CD4-positive, alpha-beta T cell treated with Interleukin-21 for 1 hour (primary cell): ENCODE results near the gene CDC42EP3.
A peak's percentile ranks its signal among the peaks of the same experiment; 100 is the strongest.

ENCODE experiments used
- DNase-seq: peaks from one replicate; pipeline ENCODE4 v3.0.0-alpha.2; 2020

CDC42EP3 gene, protein sequence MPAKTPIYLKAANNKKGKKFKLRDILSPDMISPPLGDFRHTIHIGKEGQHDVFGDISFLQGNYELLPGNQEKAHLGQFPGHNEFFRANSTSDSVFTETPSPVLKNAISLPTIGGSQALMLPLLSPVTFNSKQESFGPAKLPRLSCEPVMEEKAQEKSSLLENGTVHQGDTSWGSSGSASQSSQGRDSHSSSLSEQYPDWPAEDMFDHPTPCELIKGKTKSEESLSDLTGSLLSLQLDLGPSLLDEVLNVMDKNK

DNA sequence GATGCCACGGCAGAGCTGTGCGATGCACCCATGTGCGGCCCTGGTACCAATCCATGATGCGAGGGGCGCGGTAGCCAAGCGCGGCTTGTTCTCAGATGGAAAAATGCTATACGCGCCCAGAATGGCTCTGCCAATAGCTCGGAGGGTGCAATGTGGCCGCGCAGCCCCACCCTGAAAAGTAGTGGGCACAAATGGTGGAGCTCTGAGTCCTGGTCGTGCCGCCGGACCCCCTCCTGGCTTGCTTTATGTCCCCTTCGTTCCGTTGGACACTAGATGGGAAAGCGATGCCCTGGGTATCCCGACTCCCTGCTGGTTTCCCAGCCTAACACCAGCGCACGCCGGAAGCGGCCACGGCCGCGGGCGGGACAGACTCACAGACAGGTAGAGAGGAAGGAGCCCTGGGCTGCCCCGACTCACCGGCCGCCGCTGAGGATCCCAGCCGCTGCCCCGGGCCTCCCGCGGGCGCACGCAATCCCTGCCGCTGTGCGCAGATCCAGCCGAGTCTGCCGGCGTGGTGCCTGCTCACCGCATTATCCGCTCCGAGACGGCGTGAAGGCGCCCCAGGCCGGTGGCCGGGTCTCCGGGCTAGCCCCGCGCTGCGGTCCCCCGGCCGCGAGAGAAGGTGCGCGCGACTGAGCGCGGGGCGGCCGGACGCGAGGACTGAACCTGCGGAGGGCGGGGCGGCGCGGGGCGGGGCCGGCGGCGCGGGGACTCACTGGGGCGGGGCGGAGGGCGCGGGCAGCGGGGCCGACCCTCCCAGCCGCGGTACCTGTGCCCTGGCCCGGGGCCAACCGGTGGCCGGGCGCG is at the start of gene CDC42EP3:
TSS of gene CDC42EP3 (minus strand) at position 634 of the 807 bp plus-strand sequence. CDS start 25,055 bp downstream, outside the sequence.
- peak; percentile 72 for DNase-seq

DNA sequence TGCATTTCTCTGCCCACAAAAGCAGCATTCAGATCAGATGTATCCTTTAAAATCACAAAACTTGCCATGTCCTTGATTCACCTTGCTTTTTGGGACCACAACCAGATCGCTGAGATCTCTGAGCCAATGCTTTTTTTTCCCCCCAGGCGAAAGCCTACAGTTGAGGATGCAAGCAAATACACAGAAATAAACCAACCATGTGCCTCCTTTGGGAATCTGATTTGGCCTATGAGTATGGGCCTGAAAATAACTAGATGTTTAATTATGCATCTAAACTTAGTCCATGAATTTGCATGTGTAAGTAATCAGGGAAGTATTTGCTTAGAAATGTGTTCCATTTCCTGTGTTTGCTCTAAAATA is 49.7 kb upstream of the CDC42EP3 start:
- DNase-seq = no peak

DNA sequence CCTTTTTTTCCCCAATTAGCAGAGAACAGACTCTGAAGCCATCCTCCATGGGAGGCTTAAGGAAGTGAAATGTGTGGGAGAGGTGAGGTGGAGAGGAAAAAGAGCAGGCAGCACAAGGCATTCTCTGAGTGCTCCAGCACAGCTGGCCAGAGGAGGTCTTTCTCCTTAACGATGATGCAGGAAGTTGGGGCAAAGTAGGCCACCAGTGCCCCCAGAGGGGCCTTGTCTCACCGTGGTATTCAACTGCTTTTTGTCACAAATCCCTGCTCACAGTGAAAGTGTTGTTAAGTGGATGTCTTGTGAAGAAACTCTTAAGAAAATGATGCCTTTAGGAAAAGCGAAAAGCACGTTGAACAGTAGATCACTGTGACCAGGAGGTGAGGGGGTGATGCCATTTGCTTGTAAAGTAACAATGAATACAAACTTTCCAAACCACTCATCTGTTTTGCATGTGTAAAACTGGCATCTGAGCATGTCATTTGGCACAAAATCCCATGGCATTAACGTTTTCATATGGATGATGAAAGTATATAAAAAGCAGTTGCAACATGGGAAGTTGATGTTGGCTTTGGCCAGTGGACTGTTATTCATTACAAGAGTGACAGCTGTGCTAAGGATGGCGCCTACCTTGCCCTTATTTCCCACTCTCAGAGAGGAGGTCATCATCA is 49.2 kb upstream of the CDC42EP3 start:
- no peak for DNase-seq

DNA sequence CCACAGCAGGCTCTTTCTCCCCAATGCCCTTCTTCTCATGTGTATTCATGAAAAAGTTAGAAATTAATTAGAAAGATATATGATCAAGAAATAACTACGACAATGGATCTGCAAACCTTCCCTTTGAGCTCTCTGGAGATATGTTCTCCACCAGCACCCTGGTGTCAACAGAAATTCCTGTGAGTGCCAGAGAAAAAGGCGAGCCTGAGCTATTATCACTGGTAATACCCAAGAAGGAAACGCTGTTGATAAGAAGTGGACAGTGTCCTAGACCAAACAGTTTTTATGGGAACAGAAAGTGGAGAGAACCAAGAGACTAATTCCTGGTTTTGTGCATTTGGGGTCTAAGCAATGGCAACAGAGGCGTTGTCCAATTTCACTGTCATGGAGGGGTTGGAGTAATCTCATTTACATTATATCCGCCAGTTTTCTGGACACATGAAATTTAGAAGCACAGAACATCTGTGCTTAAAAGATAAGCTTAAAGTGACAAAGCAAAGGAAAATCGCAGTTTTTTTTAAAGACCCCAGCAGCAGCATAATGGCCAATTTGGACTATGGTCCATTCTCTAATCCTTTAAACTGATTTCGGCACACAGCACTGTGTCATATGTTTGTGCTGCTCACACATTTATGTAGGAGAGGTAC is 47.2 kb upstream of the CDC42EP3 start:
- DNase-seq = no peak

DNA sequence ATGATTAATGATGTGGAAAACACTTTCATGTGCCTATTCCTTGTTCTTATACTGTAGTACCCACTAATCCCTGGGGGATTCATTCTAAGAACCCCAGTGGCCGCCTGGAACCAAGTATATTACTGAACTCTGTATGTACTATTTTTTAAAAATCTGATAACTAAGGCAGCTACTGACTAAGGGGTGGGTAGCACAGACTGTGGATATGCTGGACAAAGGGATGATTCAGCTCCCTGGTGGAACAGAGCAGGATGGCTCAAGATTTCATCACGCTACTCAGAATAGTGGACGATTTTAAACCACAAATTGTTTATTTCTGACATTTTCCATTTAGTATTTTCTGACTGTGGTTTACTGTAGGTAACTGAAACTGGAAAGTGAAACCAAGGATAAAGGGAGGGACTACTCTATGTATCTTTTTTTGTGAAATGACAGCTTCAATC is 41.8 kb upstream of the CDC42EP3 start:
- DNase-seq = peak; percentile 13

DNA sequence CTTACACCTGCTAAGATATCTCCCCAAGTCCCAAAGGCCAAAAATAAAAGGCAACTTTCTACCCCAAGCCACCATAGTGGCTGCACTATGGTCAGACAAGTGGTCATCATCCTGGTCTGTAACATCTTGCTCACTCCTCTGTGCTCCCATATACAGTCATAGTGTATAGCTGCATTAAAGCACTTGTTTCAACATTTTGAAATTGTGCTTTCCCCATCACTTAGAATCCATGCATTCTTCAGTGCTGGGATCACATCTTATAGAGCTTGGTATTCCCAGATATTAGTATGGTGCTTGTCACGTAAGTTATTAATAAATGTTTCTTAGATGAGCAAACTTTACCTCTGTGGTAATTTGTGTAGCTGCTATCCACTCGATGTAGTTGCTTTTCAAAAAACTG is 40.4 kb upstream of the CDC42EP3 start:
- no peak for DNase-seq

DNA sequence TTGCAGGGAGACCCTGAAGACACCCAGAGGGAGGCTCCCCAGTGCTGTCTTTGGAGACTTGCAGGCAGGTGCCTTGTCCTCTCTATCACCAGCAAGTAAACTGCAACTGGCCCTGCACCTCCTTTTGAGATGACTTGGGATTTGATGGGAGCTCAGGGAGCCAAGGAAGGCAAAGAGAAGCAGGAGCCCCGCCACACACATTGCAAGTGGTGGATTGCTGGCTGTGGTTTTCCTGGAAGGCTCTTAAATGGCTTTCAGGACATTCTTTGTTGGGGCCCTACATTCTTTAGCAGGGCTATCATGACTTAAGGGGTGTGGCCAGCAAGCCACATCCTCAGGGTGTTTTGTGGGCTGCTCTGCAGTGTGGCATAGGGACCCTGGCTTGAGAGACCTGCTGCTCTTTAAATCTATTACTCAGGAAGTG is 39.9 kb upstream of the CDC42EP3 start:
- peak; percentile 45 for DNase-seq

DNA sequence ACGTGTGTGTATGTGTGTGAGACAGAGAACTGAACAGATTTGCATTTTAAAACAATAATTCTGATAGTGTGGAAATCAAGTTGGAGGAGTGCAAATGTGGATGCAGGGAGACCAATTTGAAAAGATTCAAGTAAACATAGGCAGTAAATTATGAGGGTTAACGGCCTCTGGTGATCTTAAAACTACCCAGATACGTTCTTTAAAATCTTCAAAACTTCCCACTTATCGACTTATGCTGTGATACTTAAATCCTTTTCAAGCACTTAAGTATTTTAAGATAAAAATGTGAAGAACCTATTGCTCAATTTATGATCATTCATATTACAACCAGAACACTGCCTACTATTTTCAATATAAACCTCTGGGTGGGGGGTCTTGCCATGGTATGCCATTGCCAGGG is 37.7 kb upstream of the CDC42EP3 start:
- no peak for DNase-seq

DNA sequence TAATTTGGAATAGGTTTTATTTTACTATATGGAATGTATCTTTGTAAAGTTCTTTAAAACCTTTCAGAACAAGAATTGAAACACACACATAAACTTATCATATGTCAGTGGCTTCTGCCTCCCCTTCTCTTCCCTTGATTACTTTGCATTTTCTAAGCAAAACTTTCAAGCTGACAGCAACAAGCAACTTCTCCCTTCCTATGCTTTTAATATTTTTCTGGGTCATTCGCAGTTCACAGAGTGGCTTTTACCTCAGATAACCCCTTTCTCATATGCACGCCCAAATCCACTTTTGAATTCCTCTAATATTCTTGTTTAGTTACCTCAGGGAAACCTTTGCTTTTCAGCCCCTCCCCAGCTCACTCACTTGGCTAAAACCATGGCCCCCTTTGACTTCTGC is 36.7 kb upstream of the CDC42EP3 start:
- DNase-seq = no peak

DNA sequence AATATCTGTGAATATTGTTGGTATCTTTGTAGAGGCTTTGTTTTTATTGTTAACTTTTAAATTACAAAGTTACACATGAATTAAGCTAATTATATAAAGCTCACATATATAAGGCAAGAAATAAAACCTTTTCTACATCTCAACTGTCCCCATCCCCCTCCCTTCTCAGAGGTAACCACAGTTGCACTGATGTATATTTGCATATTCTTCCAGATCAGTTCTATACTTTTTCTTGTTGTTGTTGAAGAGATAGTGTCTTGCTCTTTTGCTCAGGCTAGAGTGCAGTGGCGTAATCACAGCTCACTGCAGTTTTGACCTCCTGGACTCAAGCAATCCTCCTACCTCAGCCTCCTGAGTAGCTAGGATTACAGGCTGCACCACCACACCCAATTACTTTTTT is 36.0 kb upstream of the CDC42EP3 start:
- DNase-seq = no peak

DNA sequence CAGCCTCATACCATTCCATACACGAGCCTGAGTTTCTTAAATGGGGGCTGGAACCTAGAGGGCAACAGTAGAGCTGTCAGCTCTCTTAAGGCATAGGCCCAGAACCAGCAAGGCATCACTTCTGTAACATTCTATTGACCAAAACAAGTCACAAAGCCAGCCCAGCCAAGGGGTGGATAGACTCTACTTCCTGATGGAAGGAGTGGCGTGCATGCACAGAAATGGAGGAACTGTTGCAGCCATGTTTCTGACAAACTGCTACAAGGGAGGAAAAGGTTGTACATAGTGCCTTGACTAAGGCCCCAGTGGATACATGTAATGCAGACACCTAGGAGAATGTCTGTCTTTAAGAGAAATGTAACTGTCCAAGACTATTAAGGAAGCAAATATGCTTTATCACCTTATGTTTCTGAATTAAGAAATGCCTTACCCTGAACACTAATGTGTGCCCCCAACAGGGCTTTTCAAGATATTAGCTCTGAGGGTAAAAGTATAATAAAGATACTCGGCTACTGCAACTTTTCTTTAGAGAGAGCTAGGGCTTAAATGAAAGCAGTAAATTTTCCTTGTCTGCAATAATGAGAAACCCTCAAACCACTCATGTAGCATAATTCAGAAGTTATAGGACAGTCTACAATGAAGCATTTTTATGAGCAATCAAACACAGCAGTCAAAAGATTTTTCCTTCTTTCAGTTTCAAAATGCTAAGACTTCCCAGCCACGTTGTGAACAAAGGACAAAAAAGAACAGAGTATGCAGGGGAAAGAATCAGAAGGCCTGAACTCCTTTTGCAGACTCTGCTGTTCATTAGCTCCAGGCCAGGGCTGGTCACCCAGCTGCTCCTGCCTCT is 35.1 kb upstream of the CDC42EP3 start:
- no peak for DNase-seq

DNA sequence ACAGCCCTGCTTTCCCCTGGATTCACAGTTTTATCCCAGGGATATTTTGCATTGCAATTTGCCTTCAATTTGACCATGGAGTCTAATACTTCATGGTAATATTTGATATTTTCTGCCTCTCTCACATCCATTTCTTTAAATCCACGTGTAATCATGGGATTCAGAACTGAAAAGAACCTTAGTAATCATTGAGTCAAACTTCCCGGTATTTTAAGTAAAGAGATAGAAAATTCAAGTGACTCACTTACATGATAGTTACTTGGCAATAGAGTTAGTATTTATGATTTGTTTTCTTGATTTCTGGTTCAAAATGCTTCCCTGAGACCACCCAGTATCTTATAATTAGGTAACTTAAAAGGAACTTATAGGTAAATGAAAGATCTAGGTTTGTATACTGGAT is 33.7 kb upstream of the CDC42EP3 start:
- DNase-seq = no peak

DNA sequence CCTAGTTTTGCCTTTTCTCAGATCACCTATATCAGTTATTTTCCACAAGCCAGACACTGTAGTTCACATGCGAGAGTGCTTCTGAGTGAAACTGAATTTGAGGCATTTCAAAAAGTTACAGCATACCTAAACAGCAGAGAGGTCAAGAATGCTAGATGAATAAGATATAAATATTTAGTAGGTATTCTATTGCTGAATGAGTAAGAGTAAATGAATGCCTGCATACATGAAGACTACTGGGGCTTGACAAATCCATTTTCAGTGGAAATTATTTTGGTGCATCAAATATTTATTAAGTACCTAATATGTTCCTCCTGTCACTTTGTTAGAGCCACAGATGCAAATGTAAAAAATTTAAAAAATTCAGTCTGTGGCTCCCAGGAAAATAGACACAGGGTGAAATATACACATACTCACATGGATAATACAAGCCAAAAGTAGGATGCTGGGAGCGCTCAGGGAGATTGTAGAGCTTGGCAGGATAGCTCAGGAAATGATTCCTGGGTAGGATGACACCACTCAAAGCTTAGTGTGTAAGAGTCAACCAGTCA is 27.6 kb upstream of the CDC42EP3 start:
- DNase-seq = no peak

DNA sequence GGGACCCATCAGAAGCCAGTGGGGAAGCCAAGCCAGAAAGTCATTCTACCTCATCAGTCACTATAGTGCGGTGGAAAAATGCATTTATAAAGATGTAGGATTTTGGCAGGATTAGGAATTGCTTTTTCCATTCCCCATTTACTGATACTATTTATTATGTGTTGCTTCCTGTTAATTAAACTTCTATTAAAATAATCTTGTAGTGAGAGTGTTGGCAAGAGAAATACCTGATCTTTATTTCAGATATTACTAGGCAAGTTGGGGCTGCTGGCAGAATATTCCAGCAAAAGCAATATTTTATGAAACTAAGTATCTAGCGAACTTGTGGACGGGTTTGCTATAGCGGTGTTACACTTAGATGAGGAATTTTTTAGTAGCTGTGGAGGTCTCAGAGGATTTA is 23.9 kb upstream of the CDC42EP3 start:
- no peak for DNase-seq

DNA sequence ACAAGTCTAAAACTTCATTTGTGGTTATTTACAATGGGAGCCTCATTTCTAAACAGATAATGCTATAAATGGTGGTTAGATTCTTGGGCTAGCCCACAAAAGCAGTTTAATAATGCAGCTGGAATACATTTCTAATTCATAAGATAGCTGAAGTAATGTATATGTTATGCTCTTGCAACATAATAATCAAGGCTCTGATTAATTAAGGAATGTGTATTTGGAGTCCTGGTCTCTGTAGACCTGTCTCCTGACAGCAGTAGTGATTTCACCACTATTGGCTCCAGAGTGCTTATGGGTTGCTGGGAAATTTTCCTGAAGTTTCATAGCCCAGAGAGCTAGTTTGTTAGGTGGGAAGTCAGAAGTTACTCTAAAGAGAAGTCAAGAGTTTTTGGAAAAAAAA is 21.3 kb upstream of the CDC42EP3 start:
- no peak for DNase-seq

DNA sequence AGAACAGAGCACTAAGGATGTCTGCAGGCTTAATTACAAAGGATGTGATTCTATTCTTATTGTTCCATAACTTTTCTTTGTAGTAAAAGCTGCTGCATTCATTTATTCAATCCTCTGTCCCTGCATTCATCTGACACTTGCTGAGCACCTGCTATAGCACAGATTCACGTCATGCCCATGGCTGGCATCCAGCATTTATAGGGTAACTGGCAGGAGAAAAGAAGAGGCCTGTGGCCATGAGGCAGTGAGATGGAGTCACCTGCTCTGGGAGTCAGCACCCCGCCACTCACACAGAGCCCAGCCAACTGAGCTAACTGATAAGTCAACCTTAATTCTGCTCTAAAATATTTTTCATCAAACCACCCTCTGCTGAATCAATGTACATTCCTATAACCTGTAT is 18.3 kb upstream of the CDC42EP3 start:
- no peak for DNase-seq

DNA sequence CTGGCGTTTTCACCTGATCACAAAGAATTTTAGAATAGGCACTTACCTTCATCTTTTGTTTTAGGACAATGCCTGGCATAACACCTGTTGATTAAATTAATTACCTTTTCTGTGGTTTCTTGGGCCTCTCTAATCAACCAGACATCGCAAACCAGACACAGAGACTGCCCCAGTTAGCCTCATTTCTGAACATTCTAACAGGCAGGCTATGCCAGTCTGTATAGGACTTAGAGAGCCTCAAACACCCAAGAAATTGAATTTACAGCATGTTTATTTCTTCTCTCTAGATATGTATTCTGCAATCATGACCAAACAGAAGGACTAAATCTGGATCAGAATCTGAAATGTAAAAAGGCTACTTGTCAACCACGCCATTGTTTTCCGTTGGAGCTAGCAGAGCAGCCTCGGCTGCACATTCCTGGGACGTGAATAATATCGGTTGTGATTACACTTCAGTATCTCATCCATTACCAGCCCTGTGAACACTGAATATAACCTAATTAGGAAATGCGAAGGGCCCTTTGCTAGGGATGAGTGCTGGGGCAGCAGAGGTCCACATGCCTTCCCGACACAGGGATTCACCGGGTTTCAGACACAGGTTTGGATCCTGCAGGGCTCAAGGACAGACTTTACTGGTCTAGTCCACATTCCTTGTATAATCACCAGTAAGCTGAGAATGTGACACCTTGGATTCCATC is 17.5 kb upstream of the CDC42EP3 start:
- no peak for DNase-seq

DNA sequence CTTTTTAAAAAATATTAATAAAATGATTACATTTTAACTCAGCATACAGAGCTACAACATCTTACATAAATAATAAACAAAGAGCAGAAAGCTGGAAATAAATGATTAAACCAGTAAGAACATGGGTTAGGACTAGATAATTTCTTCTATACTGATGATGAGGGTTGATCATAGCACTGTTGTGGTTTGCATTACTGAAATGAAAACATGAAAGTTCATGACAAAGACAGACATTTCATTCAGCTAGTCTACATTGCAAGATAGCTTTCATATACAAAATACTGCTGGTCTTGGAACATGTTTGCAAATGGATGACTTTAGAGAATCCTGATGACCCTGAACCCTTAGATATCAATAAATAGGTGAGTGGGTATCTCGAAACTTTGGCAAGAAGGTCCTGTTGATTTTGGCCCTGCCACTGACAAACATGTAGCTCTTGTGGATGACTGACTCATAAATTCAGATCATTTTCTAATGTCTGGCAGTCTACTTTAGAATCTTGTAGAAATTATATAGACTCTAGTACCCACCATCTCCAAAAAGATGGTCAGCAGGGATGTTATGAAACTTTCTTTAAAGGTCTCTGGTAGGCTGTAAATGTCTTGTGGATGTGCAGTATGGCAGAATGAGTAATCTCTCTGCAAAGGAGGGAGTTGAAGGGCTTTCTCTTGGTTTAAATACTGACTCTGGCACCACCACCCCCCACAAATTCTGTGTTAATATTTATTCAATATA is 15.5 kb upstream of the CDC42EP3 start:
- DNase-seq = no peak

DNA sequence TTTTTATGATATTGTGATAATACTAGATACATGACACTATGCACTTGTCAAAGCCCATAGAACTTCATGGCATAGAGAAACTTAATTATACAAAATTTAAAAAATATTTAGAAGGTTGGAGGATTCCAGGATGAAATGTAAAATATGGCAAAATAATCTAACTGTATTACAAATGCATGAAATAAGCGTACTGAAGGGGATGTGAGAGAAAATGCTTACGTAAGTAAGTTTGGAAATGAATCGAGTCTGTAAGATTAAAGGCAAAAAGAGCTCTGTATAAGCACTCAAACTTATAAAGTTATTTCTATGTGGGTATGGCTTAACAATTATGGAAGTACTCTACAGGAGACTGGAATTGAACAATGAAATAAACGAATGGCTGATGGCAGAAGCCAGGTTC is 13.4 kb upstream of the CDC42EP3 start:
- no peak for DNase-seq

DNA sequence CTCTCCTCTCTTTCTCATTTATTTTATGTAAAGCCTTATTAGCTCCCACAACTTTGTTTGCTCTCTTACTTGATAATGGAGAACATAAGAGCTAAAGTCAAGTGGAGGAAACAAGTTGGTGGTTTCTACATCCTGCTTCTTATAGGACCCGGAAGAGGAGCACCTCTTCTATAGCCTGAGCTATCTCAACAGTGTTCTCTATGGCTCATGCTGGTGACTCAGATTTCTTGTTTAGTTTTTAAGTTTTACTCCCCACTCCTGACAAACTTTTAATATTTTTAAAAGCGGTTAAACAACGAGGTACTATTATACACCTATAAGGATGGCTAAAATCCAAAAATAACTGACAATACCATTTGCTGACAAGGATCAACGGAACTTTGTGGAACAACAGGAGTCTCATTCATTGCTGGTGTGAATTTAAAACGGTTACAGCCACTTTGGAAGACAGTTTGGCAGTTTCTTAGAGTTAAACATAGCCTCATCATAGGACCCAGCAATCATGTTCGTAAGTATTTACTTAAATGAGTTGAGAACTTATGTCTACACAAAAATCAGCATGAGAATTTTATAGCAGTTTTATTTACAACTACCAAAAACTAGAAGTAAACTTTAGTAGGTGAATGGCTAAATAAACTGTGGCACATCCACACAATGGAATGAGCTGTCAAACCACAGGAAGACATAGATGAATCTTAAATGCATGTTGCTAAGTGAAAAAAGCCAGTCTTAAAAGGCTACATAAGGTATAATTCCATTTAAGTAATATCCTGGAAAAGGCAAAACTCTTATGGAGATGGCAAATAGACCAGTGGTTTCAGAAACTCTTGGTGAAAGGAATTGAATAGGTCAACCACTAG is 12.7 kb upstream of the CDC42EP3 start:
- peak; percentile 52 for DNase-seq
